Left lobe of liver (tissue), 2 donors: ENCODE measurements around the gene PLK5. TPM values are rescaled to one million over a fixed set of nuclear protein-coding genes. Genes with fewer than 3 reads are reported as not detected.
A peak's percentile ranks its signal among the peaks of the same experiment; 100 is the strongest.

ENCODE experiments used
- ATAC-seq: fragments of 200-7000 bp; cut with Tn5 transposase; one replicate; pipeline ENCODE4 v1.9.1; 2020; ENCODE audit warnings: mild to moderate bottlenecking, moderate library complexity
- DNase-seq: peaks from one replicate; pipeline ENCODE4 v3.0.0-alpha.2; 2020; ENCODE audit warnings: low spot score
- total RNA-seq: library from RNA; stranded (reverse); gene quantifications from one replicate; pipeline ENCODE4 v1.2.1, GENCODE V29; 2021
- donor health status: DM: no; HTN: no; CAD: no; lungs with moderate emphysema.
- donor health status: DM: no; HTN: yes; CAD: no.

PLK5 gene
- total RNA-seq, 1 donor from 2014 or later = not detected

DNA sequence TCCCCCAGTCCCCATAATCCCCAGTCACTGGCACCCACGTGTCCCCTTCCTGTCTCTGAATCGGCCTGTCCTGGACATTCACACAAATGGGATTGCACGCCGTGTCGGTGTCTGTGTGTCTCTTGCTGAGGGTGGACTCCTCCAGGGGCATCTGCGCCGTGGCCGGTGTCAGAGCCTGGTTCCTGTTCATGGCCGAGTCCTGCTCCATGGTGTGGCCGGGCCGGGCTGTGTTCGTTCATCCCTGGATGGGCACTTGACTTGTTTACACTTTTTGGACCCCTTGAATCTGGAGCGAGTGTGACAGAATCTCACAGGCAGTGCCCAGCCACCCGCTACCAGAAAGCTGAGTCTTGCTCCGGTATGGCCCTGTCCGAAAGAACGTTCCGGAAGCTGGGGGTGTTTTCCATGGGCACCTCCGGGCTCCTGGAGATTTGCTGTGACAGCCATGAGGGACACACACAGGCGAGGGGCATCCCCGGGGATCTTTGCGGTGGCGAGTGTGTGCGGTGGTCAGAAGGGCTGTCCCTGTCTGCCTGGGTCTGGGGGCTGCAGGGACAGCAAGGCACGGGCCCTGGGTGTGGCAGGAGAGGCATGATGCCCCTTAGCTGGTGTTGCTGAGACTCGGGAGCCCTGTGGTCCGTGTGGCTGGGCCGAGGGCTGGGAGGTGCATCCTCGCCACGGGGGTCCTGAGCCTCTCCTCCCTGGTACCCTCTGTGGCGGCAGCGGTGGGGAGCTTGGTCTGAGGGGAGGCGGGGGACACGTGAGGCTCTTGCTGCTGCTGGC, 50.7 kb downstream of the PLK5 start:
- DNase-seq = no peak

DNA sequence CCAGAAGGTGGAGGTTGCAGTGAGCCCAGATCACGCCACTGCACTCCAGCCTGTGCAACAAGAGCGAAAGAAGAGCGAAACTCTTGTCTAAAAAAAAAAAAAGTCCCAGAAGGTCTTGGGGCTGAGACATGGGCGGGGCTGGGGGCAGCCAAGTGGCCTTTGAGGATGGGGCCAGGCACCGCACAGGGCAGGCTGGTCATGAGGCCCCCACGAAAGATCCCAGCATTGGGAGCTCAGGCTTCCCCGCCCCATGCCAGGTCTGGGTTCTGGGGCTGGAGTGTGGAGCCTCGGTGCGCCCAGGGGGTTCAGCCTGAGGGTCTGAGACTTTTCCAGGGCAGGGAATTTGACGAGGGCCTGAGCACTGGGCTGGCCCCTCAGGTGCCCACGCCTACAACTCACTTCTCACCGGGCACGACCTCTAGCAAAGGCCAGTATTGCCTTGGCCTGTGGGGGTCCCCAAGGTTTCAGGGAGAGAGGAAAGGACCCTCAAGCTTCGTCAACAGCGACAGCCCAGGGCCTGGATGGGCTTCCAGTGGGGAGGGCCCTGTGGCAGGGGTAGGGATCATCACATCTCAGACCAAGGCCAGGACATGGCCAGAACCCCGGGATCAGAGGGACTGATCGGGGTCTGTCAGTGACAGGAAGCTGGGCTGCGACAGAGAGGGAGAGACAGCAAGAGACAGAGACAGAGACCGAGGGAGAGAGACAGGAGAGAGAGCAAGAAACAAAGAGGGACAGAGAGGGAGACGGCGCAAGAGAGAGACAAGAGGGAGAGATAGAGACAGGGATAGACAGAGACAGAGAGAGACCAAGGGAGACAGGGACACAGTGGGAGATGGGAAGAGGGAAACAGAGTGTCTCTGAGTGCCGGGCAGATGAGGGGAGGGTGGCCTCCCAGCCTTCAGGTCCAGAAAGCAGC, 51.7 kb downstream of the PLK5 start:
- DNase-seq (no peak), ATAC-seq (peak; percentile 9)

More for the DNA sequence above, 50.7 kb downstream of the PLK5 start:
- ATAC-seq = no peak

DNA sequence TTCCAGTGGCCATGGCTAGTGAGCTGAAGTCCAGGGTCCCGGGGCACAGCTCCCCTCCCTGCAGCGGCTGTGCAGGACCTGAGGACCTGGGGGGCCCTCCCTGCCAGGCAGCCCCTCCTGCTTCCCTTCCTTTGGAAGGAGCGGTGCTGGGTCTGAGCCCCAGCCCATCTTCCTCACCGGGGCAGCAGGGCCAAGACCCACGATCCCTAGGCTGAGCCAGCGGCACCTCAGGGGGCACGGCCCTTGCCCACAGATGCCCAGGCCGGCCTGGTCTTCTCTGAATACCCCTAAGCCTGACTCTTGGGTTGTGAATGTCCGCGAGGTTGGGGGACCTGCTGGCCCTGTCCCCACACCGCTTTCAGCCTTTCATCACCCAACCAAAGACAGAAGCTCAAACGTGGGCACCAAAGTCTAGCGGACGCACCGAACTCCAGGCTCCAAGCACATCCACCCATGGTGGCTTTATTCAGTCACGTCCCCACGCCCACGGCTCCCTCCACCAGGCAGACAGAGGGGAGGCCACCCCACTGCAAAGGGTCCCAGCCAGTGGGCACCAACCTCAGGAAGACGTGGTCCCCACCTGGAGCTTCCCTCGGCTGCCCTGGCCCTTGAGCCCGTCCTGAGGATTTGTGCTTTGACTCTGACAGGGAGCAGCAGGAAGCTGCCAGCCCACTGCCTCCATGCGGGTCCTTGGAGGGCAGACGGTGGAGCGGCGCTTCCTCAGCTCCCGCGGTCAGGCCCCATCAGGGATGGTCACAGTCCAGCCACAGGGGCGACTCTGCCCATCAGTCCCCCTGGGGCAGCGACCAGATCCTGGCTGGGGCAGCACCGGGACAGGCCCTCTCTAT, 52.6 kb downstream of the PLK5 start:
- DNase-seq = no peak
- no peak for ATAC-seq

DNA sequence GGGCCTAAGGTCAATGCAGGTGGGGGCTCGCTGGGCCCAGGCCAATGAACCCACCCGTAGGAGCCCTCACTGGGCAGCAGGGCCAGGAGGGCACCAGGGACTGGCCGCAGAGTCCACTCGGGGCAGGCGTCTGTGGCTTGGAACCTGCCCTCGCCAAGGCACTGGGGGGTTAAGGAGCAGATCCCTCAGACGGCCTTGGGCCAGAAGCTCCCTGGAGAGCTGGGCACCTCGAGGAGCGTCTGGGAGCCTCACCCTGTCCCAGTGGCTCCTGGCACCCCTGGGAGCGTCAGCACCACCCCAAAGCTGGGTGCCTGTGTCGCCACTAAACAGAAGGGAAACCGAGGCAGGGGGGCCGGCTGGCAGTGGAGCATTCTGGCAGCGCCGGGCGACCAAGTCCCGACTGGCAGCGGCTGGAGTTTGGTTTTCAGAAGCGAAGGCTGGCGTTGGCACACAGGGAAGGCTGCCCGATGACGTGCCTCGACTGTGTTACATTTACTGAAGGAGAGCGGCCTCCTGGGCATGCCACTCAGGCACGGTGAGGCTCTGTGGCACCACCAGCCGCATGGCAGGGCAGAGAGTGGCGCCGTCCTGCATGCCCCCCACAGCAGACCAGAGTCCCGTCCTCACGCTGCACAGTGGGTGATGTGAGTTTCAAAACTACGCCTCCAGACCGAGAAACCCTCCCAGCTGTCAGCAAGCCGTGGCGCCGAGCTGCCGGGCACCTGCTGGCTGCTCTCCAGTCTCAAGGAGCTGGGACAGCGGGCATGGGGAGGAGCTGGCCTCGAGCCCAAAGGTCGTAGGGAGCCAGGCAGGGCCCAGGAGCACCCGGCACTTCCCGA, 53.4 kb downstream of the PLK5 start:
- DNase-seq (no peak), ATAC-seq (no peak)

DNA sequence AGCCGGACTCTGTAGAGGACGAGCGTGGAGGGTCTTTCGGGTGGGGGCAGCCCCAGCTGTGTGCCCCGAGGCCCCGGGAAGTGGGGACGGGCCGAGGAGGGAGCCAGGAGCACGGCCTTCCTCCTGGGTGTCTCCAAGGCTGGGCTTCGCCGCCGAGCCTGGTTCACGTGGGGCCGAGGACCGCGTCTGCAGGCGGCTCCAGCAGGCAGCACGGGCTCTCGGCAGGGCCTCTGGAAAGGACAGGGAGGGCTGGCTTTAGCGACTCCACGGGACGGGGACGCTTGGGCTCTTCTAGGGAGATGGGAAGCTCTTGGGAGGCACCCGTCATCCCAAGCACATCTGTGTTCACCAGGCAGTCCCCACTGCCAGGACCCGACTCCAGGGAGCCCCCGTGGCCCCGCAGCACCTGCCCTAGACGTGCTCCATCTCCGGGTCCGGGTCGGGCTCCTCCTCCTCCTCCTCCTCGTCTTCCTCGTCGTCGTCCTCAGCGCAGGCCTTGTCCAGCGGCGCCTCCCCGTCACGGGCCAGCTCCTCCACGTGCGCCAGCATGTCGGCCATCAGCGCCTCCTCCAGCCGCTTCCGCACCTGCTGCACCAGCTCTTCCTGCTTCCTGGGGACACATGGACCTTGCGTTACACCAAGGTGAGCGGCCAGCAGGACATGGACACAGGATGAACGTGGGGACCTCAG, 54.2 kb downstream of the PLK5 start:
- ATAC-seq = no peak
- no peak for DNase-seq

DNA sequence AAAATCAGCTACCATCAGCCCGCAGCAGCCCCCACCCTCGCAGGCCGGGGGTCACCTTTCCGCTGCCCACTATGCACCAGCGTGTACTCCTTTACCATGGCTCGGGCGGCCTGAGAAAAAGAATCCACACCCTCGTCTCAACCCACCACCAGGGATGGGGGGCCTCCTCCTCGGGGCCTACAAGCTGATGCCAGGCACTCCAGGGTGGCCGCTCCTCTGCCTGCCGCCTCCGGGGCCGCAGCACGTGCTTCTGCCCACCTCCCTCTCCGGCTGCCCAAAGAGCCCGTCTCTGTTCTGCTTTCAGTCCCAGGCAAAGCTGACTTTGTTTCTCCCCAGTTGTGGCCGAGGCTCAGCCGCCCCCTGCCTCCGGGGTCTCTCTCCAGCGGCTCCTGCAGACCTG, 55.3 kb downstream of the PLK5 start:
- ATAC-seq (no peak), DNase-seq (no peak)

DNA sequence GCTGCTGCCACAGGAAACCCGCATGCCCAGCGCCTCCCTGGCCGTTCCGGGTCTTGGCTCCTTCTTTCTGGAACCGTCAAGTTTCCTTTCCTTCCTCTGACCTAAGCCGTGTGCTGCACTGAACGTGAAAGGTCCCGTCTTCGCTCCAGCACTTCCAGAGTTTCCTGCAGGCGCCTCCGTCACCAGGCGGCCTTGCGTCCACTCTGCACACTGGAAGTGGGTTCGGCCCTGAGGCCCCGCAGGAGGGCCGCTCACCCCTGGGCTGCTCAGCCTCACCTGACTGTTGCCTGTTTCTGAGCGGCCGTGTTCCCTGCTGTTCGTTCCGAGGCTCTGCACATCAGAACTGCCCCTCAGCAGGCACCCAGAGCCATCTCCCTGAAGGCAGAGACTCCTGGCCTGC, 56.5 kb downstream of the PLK5 start:
- peak; percentile 15 for ATAC-seq
- DNase-seq = no peak

DNA sequence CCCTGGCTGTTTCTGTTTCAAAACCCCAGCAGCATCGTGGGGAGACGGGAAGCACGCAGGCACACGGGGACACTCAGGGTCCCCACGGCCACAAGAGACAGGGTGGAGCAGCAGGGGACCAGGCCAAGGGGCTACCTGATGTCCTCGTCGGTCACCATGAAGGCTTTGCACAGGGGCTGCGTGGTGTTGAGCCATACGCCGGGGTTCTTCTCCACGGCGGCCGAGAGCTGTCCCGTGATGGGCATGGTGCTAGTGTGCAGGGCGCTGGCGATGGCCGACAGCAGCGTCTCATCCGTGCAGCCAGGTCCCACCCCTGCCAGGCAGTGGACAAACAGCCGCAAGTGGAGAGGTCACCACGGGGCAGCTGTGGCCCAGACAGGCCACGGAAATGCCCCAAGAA, 57.1 kb downstream of the PLK5 start:
- no peak for ATAC-seq
- DNase-seq = no peak

DNA sequence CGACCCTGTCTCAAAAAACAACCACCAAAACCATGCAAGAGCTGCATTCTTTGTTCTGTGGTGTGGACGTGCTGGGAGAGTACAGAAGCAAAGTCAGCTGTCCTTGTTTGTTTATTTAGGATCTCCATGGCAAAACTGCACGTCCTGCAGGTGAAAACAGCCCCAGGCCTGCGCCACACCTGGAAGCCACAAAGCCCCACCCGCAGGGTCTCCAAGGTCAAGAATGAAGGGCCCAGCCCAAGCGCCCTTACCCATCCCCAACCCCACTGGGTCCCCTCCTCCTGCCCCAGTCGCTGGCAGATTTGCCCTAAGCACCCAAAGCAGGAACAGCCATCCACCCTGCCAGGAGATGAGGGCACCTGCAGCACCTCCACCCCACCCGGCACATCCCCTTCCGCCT, 58.3 kb downstream of the PLK5 start:
- DNase-seq (no peak), ATAC-seq (no peak)

DNA sequence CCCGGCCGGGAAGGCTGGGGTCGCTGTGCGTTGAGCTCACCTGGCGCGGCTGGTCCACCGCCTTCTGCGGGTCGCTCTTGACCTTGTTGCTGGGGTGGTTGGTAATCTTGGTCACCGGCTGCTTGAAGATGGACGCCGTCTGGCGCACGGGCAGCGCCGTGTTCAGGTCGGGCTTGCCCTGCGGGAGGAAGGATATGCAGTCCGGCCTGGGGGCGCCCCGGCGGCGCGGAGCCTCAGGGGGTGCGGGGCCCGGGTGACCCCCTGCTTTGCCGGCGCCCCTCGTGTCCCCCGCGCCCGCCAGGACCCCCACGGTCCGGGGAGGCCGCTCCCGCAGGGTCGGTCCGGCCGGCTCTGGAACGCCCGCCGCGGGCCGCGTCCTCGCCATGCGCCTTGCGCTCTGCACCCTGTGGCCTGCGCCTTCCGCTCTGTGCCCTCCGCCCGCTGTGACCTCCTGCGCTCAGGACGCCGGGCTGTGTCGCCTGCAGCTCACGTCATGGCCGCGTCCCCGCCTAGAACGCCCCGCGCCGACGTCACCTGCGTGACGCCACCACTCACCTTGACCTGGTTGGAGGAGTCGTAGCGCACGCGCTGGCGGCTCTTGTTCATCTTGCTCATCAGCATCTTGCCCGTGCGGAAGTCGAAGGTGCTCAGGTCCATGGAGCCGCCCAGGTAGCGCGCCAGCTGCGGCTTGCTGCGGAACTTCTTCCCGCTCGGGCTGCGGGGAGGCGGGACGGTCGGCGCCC, 60.8 kb downstream of the PLK5 start:
- DNase-seq (no peak), ATAC-seq (no peak)

DNA sequence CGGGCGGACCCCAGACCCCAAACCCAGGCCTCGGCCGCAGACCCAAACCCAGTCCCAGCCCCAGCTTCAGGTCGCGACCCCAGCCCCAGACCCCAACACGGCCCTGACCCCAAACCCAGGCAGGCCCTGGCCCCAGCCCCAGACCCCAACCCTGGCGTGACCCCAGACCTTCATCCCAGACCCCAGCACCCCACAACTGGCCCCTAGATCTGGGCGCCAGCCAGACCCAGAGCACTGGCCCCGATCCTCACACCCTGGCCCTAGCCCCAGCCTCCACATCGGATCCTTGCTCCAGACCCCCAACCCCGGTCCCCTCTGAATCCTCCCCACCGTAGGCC, 61.3 kb downstream of the PLK5 start:
- ATAC-seq = no peak
- DNase-seq = no peak

Other genes with a start within 250 kb of the PLK5 start
- gene FAM174C, start 248.5 kb upstream of the PLK5 start, total RNA-seq = 48.0 TPM
- gene EFNA2, start 238.2 kb upstream of the PLK5 start, total RNA-seq = 8.6 TPM
- gene NDUFS7, start 140.2 kb upstream of the PLK5 start, total RNA-seq = 105 TPM
- 214 TPM for gene GAMT, start 122.5 kb upstream of the PLK5 start, total RNA-seq
- gene DAZAP1, start 116.5 kb upstream of the PLK5 start, total RNA-seq = 48.1 TPM
- gene RPS15, start 85.7 kb upstream of the PLK5 start, total RNA-seq = 410 TPM
- 0.13 TPM for gene APC2, start 74.0 kb upstream of the PLK5 start, total RNA-seq
- 19.2 TPM for gene C19orf25, start 44.9 kb upstream of the PLK5 start, total RNA-seq
- 4.8 TPM for gene PCSK4, start 33.7 kb upstream of the PLK5 start, total RNA-seq
- gene REEP6, start 32.9 kb upstream of the PLK5 start, total RNA-seq = 118 TPM
- gene ADAMTSL5, start 11.1 kb upstream of the PLK5 start, total RNA-seq = 1.6 TPM
- gene MEX3D, start 44.2 kb downstream of the PLK5 start, total RNA-seq = 11.4 TPM
- gene MBD3, start 68.8 kb downstream of the PLK5 start, total RNA-seq = 40.3 TPM
- gene UQCR11, start 81.4 kb downstream of the PLK5 start, total RNA-seq = 220 TPM
- 14.2 TPM for gene TCF3, start 128.5 kb downstream of the PLK5 start, total RNA-seq
- 0.03 TPM for gene ONECUT3, start 229.4 kb downstream of the PLK5 start, total RNA-seq